ENCODE measurements around the gene WDR89.
"Not testable (repeated sequence)": the region's sequence is repeated elsewhere in the genome, so short reads cannot be mapped to it uniquely, and the experiment has no call there.

Gene WDR89

DNA sequence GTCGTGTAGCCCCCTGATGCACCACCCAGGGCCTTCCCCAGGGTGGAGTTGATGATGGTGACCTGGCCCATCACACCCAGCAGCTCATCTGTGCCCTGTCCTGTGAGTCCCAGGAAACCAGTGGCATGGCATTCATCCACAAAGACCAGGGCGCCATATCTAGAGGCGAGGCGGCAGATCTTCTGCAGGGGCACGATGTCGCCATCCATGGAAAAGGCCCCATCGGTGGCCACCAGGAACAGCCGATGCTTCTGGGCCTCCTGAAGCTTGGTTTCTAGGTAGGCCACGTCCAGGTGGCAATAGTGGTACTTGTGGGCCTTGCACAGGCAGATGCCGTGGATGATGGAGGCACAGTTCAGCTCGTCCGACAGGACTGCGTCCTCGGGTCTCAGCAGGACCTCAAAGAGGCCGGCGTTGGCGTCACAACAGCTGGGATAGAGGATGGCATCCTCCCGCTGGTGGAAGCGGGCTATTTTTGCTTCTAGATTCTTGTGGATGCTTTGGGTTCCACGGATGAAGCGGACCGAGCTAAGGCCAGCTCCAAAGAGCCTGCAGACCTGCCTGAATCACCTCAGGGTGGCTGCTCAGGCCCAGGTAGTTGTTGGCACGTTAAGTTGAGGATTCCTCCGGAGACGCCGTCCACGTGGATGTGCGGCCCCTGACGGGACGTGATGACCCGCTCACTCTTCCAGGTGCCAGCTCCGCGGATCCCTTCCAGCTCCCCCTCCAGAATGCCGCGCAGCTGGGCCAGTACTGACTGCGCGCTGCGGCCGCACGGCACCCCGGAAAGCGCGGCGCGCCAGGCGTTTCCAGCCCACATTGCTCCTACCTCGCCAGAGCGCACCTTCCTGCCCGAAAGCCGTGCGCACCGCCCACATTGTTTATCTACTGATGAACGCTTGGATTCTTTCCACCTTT lies 47.0 kb downstream of the WDR89 start:
- H3K4me3 ChIP-seq (ENCODE audit: low read depth, low read length): no peak overlapping the region
- no peaks in the 10 kb centered on the region for H3K27me3 ChIP-seq (ENCODE audit: control insufficient read depth, insufficient read depth, low read length)
- no peak overlapping the region for H3K9ac ChIP-seq (ENCODE audit: low read length)
- H3K36me3 ChIP-seq (ENCODE audit: control insufficient read depth, insufficient read depth, low read length): peaks cover 32% of the 10 kb centered on the region
- no peaks in the 10 kb centered on the region for H3K4me1 ChIP-seq (ENCODE audit: control insufficient read depth, insufficient read depth, low read length)
- H3K27ac ChIP-seq (ENCODE audit: low read depth, low read length): no peak overlapping the region
- peaks cover 40% of the 10 kb centered on the region for H3K9me3 ChIP-seq (ENCODE audit: control insufficient read depth, insufficient read depth, low read depth, low read length)

DNA sequence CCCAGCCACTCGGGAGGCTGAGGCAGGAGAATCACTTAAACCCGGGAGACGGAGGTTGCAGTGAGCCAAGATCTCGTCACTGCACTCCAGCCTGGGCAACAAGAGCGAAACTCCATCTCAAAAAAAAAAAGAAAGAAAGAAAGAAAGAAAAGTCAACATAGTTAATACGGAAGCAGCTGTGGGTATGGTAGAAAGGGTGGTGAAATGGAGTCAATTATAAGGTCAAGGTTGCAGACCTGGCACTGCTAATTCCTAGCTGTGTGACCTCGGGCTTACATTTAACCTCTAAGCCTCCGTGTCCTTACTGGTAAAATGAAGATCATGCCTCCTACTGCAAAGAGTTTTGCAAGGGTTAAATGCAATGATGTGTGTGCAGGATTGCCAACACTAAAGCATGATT lies 58.6 kb downstream of the WDR89 start:
- H3K9me3 ChIP-seq (ENCODE audit: control insufficient read depth, insufficient read depth, low read depth, low read length); H3K27me3 ChIP-seq (ENCODE audit: control insufficient read depth, insufficient read depth, low read length); H3K9ac ChIP-seq (ENCODE audit: low read length); H3K27ac ChIP-seq (ENCODE audit: low read depth, low read length); H3K4me1 ChIP-seq (ENCODE audit: control insufficient read depth, insufficient read depth, low read length); H3K4me3 ChIP-seq (ENCODE audit: low read depth, low read length); H3K36me3 ChIP-seq (ENCODE audit: control insufficient read depth, insufficient read depth, low read length): not testable (repeated sequence)

DNA sequence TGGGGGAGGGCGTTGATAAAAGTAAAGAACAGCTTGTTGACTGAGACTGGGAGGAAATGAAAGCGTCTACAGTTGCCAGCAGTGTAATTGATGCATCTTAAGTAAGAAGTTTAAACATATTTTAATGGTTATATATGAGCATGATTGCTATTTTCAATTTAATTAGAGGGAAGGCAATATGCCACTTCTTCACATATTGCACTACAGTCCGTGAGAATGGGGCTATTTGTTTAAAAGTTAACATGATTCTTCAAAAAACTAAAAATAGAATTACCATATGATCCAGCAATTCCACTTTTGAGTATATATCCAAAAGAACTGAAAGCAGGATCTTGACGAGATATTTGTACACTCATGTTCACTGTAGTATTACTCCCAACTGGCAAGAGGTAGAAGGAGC lies 60.2 kb downstream of the WDR89 start:
- no peak overlapping the region for H3K4me3 ChIP-seq (ENCODE audit: low read depth, low read length)
- no peaks in the 10 kb centered on the region for H3K36me3 ChIP-seq (ENCODE audit: control insufficient read depth, insufficient read depth, low read length)
- no peak overlapping the region for H3K9ac ChIP-seq (ENCODE audit: low read length)
- H3K4me1 ChIP-seq (ENCODE audit: control insufficient read depth, insufficient read depth, low read length): no peaks in the 10 kb centered on the region
- no peaks in the 10 kb centered on the region for H3K27me3 ChIP-seq (ENCODE audit: control insufficient read depth, insufficient read depth, low read length)
- no peaks in the 10 kb centered on the region for H3K9me3 ChIP-seq (ENCODE audit: control insufficient read depth, insufficient read depth, low read depth, low read length)
- H3K27ac ChIP-seq (ENCODE audit: low read depth, low read length): no peak overlapping the region

DNA sequence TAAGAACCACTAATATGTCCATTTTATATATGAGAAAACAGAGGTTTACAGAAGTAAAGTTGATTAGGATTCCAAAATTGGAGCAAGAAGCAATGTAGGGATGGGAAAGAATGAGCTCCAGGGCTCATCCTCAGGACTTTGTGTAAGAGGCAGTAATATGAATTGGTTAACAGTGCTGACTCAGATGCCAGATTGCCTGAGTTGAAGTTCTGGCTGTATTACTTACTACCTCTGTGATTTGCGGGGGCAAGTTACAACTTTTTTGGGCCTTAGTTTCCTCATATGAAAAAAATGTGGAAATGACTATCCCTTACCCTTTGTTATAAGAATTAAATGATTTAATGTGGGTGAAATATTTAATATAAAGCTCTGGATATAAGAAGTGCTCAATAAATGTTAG lies 63.4 kb downstream of the WDR89 start:
- Histone ChIP-seq H3K9me3 (ENCODE audit: control insufficient read depth, insufficient read depth, low read depth, low read length) (no peaks in the 10 kb centered on the region), H3K4me3 (ENCODE audit: low read depth, low read length) (no peak overlapping the region), H3K36me3 (ENCODE audit: control insufficient read depth, insufficient read depth, low read length) (no peaks in the 10 kb centered on the region), H3K4me1 (ENCODE audit: control insufficient read depth, insufficient read depth, low read length) (no peaks in the 10 kb centered on the region), H3K27me3 (ENCODE audit: control insufficient read depth, insufficient read depth, low read length) (no peaks in the 10 kb centered on the region), H3K9ac (ENCODE audit: low read length) (no peak overlapping the region), H3K27ac (ENCODE audit: low read depth, low read length) (no peak overlapping the region)

DNA sequence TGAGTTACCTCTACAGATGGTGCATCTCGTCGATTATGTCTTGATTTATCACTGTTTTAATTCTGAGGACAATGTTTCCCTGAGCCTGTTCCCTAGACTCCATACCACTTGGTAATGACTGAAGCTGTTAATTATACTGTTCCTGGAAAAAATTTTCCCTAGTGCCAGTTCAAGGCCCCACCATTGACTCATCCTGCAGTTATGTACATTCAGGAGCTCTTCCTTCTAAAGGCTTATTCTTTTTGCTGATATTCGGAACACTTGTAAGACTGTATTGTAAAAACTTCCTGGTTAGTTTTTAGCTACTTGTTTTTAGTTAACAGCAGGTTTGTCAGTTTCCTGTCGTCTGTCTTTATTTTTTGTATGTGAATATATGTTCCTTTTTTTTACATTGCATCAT lies 68.1 kb downstream of the WDR89 start:
- Histone ChIP-seq H3K27me3 (ENCODE audit: control insufficient read depth, insufficient read depth, low read length) (no peaks in the 10 kb centered on the region), H3K4me3 (ENCODE audit: low read depth, low read length) (no peak overlapping the region)

DNA sequence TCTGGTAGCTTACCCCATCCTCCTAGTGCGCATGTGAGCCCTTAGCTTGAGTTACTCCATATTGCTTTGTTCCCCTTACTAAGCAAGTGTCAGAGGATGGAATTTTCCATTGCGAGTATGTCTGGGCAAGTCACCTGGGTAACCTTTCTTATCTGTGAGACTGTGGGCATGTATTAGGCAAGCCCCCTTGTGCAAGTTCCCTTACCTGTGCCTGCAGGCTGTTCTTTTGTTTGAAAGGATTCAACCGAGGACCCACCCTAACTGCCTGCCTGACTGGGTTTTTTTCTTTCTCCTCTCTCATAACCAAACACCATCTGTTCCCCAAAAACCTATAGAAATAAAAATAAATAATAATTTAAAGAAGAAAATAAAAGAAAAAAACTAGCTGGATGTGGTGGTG lies 76.2 kb downstream of the WDR89 start:
- Histone ChIP-seq H3K36me3 (ENCODE audit: control insufficient read depth, insufficient read depth, low read length) (no peaks in the 10 kb centered on the region), H3K27ac (ENCODE audit: low read depth, low read length) (no peak overlapping the region), H3K9me3 (ENCODE audit: control insufficient read depth, insufficient read depth, low read depth, low read length) (no peaks in the 10 kb centered on the region), H3K4me3 (ENCODE audit: low read depth, low read length) (no peak overlapping the region), H3K9ac (ENCODE audit: low read length) (no peak overlapping the region), H3K27me3 (ENCODE audit: control insufficient read depth, insufficient read depth, low read length) (no peaks in the 10 kb centered on the region), H3K4me1 (ENCODE audit: control insufficient read depth, insufficient read depth, low read length) (no peaks in the 10 kb centered on the region)

More for the DNA sequence above, 68.1 kb downstream of the WDR89 start:
- no peaks in the 10 kb centered on the region for H3K36me3 ChIP-seq (ENCODE audit: control insufficient read depth, insufficient read depth, low read length)
- no peaks in the 10 kb centered on the region for H3K9me3 ChIP-seq (ENCODE audit: control insufficient read depth, insufficient read depth, low read depth, low read length)
- H3K27ac ChIP-seq (ENCODE audit: low read depth, low read length): no peak overlapping the region
- no peak overlapping the region for H3K9ac ChIP-seq (ENCODE audit: low read length)
- H3K4me1 ChIP-seq (ENCODE audit: control insufficient read depth, insufficient read depth, low read length): no peaks in the 10 kb centered on the region

DNA sequence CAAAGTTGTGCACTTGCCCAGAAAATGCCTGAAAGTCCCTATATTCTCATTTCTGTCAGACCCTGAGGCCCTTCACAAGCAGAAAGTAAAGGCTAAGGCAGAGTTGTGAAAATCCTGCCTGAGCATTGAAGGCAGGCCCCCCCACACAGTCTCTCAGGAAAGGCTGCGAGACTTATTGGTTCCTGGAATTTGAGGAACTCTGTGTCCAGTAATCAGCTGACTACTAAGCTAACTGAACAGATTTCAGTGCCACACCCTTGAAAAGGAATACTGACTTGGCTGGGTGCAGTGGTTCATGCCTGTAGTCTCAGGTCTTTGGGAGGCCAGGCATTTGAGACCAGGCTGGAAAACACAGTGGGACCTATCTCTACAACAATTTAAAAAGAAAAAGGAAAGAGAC lies 77.4 kb downstream of the WDR89 start:
- H3K36me3 ChIP-seq (ENCODE audit: control insufficient read depth, insufficient read depth, low read length): no peaks in the 10 kb centered on the region
- no peaks in the 10 kb centered on the region for H3K4me1 ChIP-seq (ENCODE audit: control insufficient read depth, insufficient read depth, low read length)
- no peak overlapping the region for H3K4me3 ChIP-seq (ENCODE audit: low read depth, low read length)
- no peaks in the 10 kb centered on the region for H3K27me3 ChIP-seq (ENCODE audit: control insufficient read depth, insufficient read depth, low read length)
- H3K9me3 ChIP-seq (ENCODE audit: control insufficient read depth, insufficient read depth, low read depth, low read length): no peaks in the 10 kb centered on the region
- H3K27ac ChIP-seq (ENCODE audit: low read depth, low read length): no peak overlapping the region
- H3K9ac ChIP-seq (ENCODE audit: low read length): no peak overlapping the region

DNA sequence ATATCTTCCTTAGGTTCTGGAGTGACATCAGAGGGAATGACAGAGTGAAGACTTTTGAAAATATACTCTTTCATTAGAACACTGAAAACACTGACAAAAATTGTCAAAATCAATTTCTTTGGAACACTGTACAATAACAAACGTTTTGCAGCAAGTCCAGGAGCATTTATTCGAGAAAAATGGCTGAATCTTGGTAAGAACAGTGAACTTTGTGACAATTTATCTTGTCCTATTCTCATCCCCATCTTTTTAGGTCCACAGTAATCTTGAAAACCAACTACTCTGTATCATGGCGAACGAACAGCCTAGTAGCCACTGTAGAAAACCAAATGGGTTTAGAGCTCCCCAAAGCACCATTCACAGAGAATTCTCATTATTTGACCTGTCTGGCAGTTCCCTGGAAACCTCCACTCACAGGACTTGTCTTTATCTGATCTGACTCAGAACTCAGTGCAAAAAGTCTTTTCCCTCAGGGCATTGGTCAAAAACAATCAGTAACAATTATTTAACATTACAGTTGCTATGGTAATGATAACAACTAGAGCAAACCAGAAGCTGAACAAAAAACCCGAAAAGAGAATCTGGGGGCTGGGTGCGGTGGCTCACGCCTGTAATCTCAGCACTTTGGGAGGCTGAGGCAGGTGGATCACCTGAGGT lies 78.2 kb downstream of the WDR89 start:
- no peaks in the 10 kb centered on the region for H3K9me3 ChIP-seq (ENCODE audit: control insufficient read depth, insufficient read depth, low read depth, low read length)
- H3K27me3 ChIP-seq (ENCODE audit: control insufficient read depth, insufficient read depth, low read length): no peaks in the 10 kb centered on the region
- no peaks in the 10 kb centered on the region for H3K4me1 ChIP-seq (ENCODE audit: control insufficient read depth, insufficient read depth, low read length)
- no peak overlapping the region for H3K9ac ChIP-seq (ENCODE audit: low read length)
- H3K27ac ChIP-seq (ENCODE audit: low read depth, low read length): no peak overlapping the region
- no peak overlapping the region for H3K4me3 ChIP-seq (ENCODE audit: low read depth, low read length)
- H3K36me3 ChIP-seq (ENCODE audit: control insufficient read depth, insufficient read depth, low read length): no peaks in the 10 kb centered on the region

DNA sequence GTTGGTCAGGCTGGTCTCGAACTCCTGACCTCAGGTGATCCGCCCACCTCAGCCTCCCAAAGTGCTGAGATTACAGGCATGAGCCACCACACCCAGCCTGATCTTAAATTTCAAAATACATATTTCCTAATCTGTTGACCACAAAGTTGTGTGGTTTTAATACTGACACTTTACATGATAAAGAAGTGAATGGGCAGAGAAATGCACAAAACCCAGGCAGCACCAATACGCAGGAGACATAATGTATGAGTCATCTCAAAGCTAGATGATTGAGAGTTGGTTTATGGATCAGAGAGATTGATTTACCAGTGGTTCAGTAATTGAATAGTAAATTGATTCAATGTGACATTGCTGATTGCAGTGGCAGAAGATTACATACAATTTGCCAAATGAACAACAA lies 79.3 kb downstream of the WDR89 start:
- Histone ChIP-seq H3K9me3 (ENCODE audit: control insufficient read depth, insufficient read depth, low read depth, low read length) (no peaks in the 10 kb centered on the region), H3K4me1 (ENCODE audit: control insufficient read depth, insufficient read depth, low read length) (no peaks in the 10 kb centered on the region), H3K27me3 (ENCODE audit: control insufficient read depth, insufficient read depth, low read length) (no peaks in the 10 kb centered on the region), H3K9ac (ENCODE audit: low read length) (no peak overlapping the region), H3K27ac (ENCODE audit: low read depth, low read length) (no peak overlapping the region), H3K36me3 (ENCODE audit: control insufficient read depth, insufficient read depth, low read length) (no peaks in the 10 kb centered on the region), H3K4me3 (ENCODE audit: low read depth, low read length) (no peak overlapping the region)

DNA sequence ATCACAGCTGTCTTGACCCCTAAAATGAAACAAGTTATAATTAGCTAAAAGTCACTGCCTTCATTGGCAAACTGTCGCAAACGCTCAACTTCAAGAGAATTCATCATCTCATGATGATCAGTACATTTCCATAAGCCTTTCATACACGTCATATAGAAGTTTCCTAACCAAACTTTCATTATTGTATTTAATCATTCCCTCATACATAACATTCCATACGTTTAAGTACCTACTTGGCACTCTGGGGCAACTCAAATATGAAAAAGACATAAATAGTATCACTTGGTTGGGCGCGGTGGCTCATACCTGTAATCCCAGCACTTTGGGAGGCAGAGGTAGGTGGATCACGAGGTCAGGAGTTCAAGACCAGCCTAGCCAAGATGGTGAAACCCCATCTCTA lies 86.1 kb downstream of the WDR89 start:
- no peak overlapping the region for H3K4me3 ChIP-seq (ENCODE audit: low read depth, low read length)
- no peaks in the 10 kb centered on the region for H3K9me3 ChIP-seq (ENCODE audit: control insufficient read depth, insufficient read depth, low read depth, low read length)
- H3K27me3 ChIP-seq (ENCODE audit: control insufficient read depth, insufficient read depth, low read length): no peaks in the 10 kb centered on the region
- H3K9ac ChIP-seq (ENCODE audit: low read length): no peak overlapping the region
- H3K27ac ChIP-seq (ENCODE audit: low read depth, low read length): no peak overlapping the region
- no peaks in the 10 kb centered on the region for H3K4me1 ChIP-seq (ENCODE audit: control insufficient read depth, insufficient read depth, low read length)
- no peaks in the 10 kb centered on the region for H3K36me3 ChIP-seq (ENCODE audit: control insufficient read depth, insufficient read depth, low read length)

DNA sequence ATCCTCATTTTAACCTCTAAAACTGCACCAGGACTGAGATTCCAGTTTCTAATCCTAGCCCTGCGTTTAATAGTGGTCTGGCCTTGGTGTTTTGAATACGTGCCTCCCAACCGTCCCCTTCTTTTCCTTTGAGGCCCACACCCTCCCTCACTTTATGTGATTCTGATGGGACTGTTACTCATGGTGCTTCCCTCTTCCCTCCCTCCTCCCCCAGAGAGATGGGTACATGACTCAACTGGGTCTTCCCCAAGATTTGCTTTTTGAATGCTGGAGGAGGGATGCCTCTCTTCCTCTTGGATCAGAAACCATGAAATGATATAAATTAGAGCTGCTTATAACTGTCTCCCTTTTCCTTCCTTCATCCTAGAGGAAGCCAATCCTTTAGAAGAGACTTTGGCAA lies 90.3 kb downstream of the WDR89 start:
- H3K36me3 ChIP-seq (ENCODE audit: control insufficient read depth, insufficient read depth, low read length): no peaks in the 10 kb centered on the region
- no peaks in the 10 kb centered on the region for H3K27me3 ChIP-seq (ENCODE audit: control insufficient read depth, insufficient read depth, low read length)
- H3K4me1 ChIP-seq (ENCODE audit: control insufficient read depth, insufficient read depth, low read length): no peaks in the 10 kb centered on the region
- H3K9ac ChIP-seq (ENCODE audit: low read length): no peak overlapping the region
- no peak overlapping the region for H3K27ac ChIP-seq (ENCODE audit: low read depth, low read length)
- H3K9me3 ChIP-seq (ENCODE audit: control insufficient read depth, insufficient read depth, low read depth, low read length): no peaks in the 10 kb centered on the region
- H3K4me3 ChIP-seq (ENCODE audit: low read depth, low read length): no peak overlapping the region

Data from HUES6 (cell line).